Adipocyte (in vitro differentiated cells): ENCODE data around the gene GDI2.

Experiments
- DNase-seq: peaks from one replicate; pipeline ENCODE4 v3.0.0-alpha.2; 2015; ENCODE audit warnings: low read depth
- H3K27me3 ChIP-seq: replicated peaks from 2 replicates; pipeline ENCODE4 v1.7.0; 2013; ENCODE audit warnings: mild to moderate bottlenecking, low read length, moderate library complexity; ENCODE audit not compliant: control insufficient read depth, insufficient read depth
- H3K36me3 ChIP-seq: 2 replicates; pipeline ENCODE4 v1.7.0; 2013; ENCODE audit warnings: low read length, mild to moderate bottlenecking, moderate library complexity; ENCODE audit not compliant: control insufficient read depth, insufficient read depth, severe bottlenecking
- H3K4me1 ChIP-seq: 2 replicates; pipeline ENCODE4 v1.7.0; 2013; ENCODE audit warnings: mild to moderate bottlenecking, low read length, moderate library complexity; ENCODE audit not compliant: control insufficient read depth, insufficient read depth
- H3K4me3 ChIP-seq: 2 replicates; pipeline ENCODE4 v1.7.0; 2013; ENCODE audit warnings: mild to moderate bottlenecking, low read length, moderate library complexity
- H3K9ac ChIP-seq: 2 replicates; pipeline ENCODE4 v1.7.0; 2013; ENCODE audit warnings: mild to moderate bottlenecking, low read length, moderate library complexity
- H3K9me3 ChIP-seq: 2 replicates; pipeline ENCODE4 v1.7.0; 2013; ENCODE audit warnings: mild to moderate bottlenecking, low read length, moderate library complexity; ENCODE audit not compliant: control insufficient read depth

The GDI2 gene

DNA sequence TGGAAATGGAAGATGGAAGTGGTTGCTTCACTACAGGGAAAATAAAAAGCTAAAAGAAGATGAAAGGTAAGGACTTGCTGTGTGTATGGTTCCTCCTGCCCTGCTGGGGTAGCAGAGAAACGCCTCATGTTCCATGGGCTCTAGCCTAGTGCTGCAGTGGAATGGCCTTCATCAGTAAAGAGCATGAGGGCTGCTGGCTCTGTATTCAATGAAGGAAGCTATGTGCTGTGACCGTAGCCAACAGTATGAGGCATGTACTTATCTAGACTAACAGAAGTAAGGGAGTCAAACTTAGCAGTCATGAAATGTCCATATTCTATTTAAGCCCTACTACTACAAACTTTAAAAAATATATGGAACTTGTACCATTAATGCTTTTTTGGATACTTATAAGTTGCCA, 54.3 kb downstream of the GDI2 start:
- Histone ChIP-seq H3K9me3 (no peaks in the 10 kb centered on the region), H3K4me1 (no peaks in the 10 kb centered on the region), H3K9ac (no peak overlapping the region), H3K36me3 (peaks cover 83% of the 10 kb centered on the region), H3K27me3 (no peaks in the 10 kb centered on the region), H3K4me3 (no peak overlapping the region)
- no peak for DNase-seq

DNA sequence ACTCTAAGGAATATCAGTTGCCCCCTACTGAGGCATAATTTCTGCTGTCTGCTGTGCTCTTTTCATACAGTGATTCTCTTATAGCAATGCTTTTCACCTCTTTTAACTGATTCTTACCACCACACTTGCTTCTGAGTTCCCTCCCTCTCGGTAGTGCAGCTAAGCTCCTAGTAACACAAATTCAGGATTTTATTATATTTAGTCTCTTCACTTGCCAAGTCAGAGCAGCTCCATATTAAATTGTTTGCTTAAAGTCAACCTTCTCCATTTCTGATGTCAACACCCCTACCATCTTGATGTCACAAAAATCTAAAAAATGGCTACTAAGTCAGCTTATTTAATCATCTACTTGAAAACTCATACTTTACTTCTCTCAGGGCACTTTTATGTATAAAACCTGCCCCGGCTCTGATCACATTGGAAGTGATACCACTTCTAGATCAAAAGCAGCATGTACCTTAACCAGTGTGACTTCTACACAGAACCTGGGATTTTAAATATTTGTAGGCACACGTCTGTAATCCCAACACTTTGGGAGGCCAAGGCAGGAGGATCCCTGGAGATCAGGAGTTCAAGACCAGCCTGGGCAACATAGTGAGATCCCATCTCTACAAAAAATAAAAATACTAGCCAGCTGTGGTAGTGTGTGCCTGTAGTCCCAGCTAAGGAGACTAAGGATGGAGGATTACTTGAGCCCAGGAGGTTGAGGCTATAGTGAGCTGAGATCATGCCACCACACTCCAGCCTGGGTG, 55.3 kb downstream of the GDI2 start:
- H3K9ac ChIP-seq = no peak overlapping the region
- H3K36me3 ChIP-seq = peaks cover 76% of the 10 kb centered on the region
- H3K27me3 ChIP-seq = no peaks in the 10 kb centered on the region
- no peaks in the 10 kb centered on the region for H3K4me1 ChIP-seq
- no peak overlapping the region for H3K4me3 ChIP-seq
- H3K9me3 ChIP-seq = no peaks in the 10 kb centered on the region
- no peak for DNase-seq

DNA sequence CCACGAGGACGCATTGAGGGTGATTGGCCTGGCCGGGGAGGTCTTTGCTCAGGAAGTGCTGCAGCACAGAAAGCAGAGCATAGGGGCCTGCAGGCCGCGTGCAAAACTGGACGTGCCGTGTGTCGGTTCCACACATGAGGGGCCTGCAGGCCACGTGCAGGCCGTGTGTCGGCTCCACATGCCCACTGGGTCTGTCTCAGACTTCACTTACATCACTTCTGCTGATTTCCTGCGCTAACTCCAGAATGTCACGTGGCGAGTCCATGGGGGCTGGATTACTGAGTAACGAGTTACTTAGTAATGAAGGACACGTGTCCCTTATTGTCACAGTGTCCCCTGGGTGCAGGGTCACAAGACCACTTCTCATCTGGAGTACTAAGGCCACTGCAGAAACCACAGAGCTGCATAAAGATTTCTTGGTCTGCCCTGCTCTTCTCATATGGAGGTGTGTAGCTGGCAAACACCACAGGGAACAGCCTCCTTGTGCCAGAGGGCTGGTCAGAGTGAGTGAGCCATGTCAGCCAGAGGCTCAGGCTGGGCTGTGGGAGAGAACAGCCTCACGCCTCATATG, 60.8 kb downstream of the GDI2 start:
- no peak overlapping the region for H3K9ac ChIP-seq
- peaks cover 54% of the 10 kb centered on the region for H3K36me3 ChIP-seq
- H3K27me3 ChIP-seq = no peaks in the 10 kb centered on the region
- no peak for DNase-seq
- peaks cover 7% of the 10 kb centered on the region for H3K4me1 ChIP-seq
- H3K4me3 ChIP-seq = no peak overlapping the region
- H3K9me3 ChIP-seq = no peaks in the 10 kb centered on the region

DNA sequence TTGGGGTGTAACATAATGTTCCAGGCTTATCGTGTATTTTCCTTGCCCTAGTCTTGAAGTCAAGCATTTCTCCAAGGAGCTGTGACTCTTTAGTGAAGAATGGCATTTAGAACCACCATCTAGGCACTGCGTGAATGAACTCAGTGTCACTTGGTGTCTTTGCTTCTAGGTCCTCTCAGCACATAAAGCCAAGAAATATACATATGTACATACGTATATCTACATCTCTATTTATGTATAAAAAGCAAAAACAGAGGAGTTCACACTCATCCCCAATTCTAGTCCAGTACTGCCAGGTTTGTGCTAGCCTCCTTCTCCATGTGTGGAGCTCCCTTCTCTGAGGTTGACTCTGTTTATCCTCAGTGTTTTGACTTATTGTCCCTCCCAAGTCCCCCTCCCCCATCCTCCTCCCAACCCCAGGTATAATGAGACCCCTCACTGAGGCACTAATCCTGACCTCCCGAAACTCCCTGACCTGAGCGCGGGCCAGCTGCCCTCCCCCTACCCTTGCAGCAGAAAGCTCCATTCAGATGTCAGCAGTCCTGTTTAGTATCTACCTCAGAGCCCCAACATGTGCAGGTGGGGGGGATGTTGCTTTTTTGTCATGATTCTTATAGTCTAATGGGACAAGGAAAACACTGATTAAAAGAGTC, 61.5 kb downstream of the GDI2 start:
- Histone ChIP-seq H3K4me1 (peaks cover 7% of the 10 kb centered on the region), H3K4me3 (no peak overlapping the region), H3K36me3 (peaks cover 54% of the 10 kb centered on the region), H3K27me3 (no peaks in the 10 kb centered on the region), H3K9me3 (no peaks in the 10 kb centered on the region), H3K9ac (no peak overlapping the region)
- DNase-seq = no peak

DNA sequence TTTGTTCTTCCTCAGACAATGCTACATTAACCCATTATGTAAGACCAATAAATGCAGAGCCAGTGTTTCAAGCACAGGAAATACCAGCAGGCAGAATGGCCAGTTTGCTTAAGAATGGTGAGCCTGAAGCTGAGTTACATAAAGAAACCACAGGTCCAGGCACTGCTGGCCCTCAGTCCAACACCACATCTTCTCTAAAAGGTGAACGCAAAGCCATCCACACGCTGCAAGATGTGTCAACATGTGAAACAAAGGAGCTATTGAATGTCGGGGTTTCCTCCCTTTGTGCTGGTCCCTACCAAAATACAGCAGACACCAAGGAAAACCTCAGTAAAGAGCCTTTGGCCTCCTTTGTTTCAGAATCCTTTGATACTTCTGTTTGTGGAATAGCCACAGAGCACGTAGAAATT, 64.8 kb downstream of the GDI2 start:
- no peak for DNase-seq
- H3K27me3 ChIP-seq = no peaks in the 10 kb centered on the region
- peaks cover 69% of the 10 kb centered on the region for H3K36me3 ChIP-seq
- no peak overlapping the region for H3K9ac ChIP-seq
- H3K9me3 ChIP-seq = no peaks in the 10 kb centered on the region
- peaks cover 7% of the 10 kb centered on the region for H3K4me1 ChIP-seq
- no peak overlapping the region for H3K4me3 ChIP-seq

DNA sequence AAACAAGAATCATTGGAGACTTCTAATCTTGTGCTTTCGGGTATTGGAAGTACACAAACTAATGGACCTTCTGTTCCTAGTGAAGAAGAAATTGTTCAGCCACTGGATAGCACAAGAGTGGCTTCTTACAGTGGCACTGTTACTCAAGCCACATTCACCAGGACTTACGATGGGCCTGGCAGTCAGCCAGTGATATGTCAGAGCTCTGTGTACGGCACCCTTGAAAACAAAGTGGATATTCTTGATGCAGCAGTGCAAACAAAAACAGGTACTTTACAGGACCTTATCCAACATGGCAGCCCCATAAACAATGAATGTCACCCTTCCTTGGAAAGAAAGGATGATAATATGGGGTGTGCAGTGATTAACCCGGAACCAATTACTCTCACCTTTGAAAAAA, 67.0 kb downstream of the GDI2 start:
- DNase-seq = no peak
- Histone ChIP-seq H3K27me3 (no peaks in the 10 kb centered on the region), H3K9ac (no peak overlapping the region), H3K4me3 (no peak overlapping the region), H3K9me3 (no peaks in the 10 kb centered on the region), H3K4me1 (peaks cover 4% of the 10 kb centered on the region), H3K36me3 (peaks cover 84% of the 10 kb centered on the region)

DNA sequence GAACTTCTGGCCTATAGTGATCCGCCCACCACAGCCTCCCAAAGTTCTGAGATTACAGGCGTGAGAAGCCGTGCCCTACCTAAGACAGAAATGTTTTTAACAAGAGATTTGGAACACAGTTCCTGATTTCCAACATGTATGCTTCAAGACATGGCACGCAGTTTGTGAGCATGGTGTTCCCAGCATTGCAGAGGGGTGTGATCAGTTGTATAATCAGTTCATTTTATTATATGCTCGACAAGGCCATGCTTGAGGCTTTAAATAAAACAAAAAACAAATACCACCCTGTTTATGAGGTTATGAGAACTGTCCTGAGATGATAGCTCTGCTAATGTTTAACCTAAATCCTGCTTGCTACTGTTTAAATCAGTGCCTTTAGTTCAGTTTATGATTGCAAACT, 68.4 kb downstream of the GDI2 start:
- no peak overlapping the region for H3K9ac ChIP-seq
- DNase-seq = no peak
- H3K4me3 ChIP-seq = no peak overlapping the region
- no peaks in the 10 kb centered on the region for H3K9me3 ChIP-seq
- no peaks in the 10 kb centered on the region for H3K4me1 ChIP-seq
- H3K27me3 ChIP-seq = no peaks in the 10 kb centered on the region
- H3K36me3 ChIP-seq = peaks cover 95% of the 10 kb centered on the region

DNA sequence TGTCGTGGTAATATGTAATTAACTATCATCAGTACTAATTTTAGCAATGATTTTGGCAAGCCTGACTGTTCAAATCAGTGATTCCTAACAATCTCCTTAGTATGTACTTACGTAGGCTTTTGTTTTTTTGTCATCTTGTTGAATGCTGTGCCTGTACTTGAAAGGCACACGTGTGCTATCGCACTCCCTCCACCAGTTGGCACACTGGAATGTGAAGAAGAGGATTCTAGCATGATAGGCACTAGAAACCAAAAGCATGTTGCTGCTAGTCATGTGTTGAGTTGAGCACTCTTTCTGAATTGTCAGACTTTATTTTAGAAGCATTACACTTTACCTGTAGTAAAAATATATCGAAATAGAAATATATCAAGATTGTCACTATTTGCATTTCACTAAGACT, 69.5 kb downstream of the GDI2 start:
- H3K4me1 ChIP-seq = no peaks in the 10 kb centered on the region
- H3K36me3 ChIP-seq = peaks cover 95% of the 10 kb centered on the region

DNA sequence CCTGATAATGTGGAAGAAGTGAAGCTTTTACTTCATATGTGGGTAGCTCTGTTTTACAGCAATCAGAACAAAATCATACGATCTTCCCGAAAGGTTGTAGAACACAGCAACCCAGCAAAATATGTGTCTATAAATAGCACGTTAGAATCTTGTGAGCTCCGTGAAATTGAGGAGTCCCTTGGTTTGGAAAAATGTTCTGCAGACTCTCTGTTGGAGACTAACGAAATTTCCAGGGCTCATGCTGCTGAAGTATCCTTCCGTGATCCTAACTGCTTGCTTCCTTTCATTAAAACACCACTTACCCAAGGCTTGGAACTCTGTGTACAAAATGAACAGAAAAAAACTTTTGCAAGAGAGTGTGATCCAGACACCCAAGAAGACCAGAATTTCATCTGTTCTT, 71.1 kb downstream of the GDI2 start:
- Histone ChIP-seq H3K36me3 (peaks cover 87% of the 10 kb centered on the region), H3K27me3 (no peaks in the 10 kb centered on the region), H3K9me3 (no peaks in the 10 kb centered on the region), H3K4me1 (no peaks in the 10 kb centered on the region), H3K4me3 (no peak overlapping the region), H3K9ac (no peak overlapping the region)
- DNase-seq = no peak

More for the DNA sequence above, 69.5 kb downstream of the GDI2 start:
- H3K4me3 ChIP-seq = no peak overlapping the region
- no peak for DNase-seq
- H3K9me3 ChIP-seq = no peaks in the 10 kb centered on the region
- no peaks in the 10 kb centered on the region for H3K27me3 ChIP-seq
- no peak overlapping the region for H3K9ac ChIP-seq

DNA sequence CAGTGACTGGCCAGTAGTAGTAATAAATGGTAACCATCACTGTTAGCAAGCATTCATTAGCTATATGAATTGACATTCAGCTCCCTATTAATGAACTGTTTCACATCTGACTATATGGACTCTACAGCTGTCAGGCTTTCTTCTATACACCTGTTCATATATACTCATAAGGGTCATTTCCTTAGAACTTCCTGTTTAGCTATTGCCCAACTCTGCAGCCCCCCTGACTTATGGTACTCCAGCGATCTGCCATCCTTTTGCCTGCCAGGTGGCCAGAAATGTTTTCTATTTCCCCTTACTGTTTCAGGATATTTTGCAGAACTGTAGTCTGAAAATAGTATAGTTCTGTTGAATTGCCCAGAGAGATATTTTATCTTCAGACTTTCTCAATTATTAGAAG, 72.0 kb downstream of the GDI2 start:
- Histone ChIP-seq H3K9me3 (no peaks in the 10 kb centered on the region), H3K4me1 (no peaks in the 10 kb centered on the region), H3K4me3 (no peak overlapping the region), H3K36me3 (peaks cover 79% of the 10 kb centered on the region), H3K9ac (no peak overlapping the region), H3K27me3 (no peaks in the 10 kb centered on the region)
- no peak for DNase-seq

DNA sequence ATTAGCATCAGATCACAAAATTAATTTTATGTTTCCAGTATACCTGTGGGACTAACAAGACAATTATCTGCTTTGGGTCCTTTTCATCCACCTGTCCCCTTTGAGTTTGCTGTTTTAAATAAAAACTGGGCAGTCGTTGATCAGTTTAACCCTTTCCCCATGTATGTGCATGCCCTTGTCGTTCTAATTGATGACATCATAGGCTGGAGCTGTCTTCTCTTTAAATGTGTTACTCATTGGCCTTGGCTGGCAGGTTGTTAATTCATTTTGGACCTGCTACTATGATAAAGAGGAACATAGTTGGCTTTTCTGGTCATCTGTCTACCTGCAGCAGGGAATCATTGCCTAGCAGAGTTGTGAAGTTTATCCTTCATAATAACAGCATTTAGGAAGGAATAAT, 74.8 kb downstream of the GDI2 start:
- Histone ChIP-seq H3K4me1 (no peaks in the 10 kb centered on the region), H3K4me3 (no peak overlapping the region), H3K27me3 (no peaks in the 10 kb centered on the region), H3K9ac (no peak overlapping the region), H3K36me3 (peaks cover 61% of the 10 kb centered on the region), H3K9me3 (no peaks in the 10 kb centered on the region)
- DNase-seq = no peak
